Endothelial cell of umbilical vein (primary cell): Measurements from ENCODE around the gene MEF2A.

Experiments used
- CTCF ChIP-seq, 2 donors: IDR thresholded peaks; 1 replicate in 1 of 2; 2 replicates in 1 of 2; pipeline ENCODE4 v1.5.1; 2011; ENCODE audit warnings: low read length in 2 of 2, mild to moderate bottlenecking in 2 of 2, moderate library complexity in 2 of 2, control low read depth in 1 of 2, inconsistent platforms in 1 of 2, low read depth in 1 of 2; ENCODE audit not compliant: insufficient read depth in 1 of 2; ENCODE audit errors: extremely low read depth in 1 of 2
- GATA2 ChIP-seq: IDR thresholded peaks from 2 replicates; pipeline ENCODE4 v1.7.0; 2011; ENCODE audit warnings: low read depth, mild to moderate bottlenecking, moderate library complexity, mixed read lengths, low read length; ENCODE audit not compliant: insufficient read length, insufficient read depth
- POLR2A ChIP-seq: IDR thresholded peaks from 2 replicates; pipeline ENCODE4 v1.6.1; 2012; ENCODE audit warnings: low read depth, mild to moderate bottlenecking, control low read depth, low read length

- TF ChIP-seq POLR2A: no peak
- no peak for TF ChIP-seq CTCF (IDR thresholded peaks at IDR 0.05; ENCODE audit: extremely low read depth in 1 of 2, insufficient read depth in 1 of 2, low read depth in 1 of 2, low read length in 2 of 2)
- no peak for TF ChIP-seq GATA2
These were observed 3.5 kb upstream of the MEF2A start for GRCh38 chr15:99562238-99562637.
